HEK293 (cell line): Measurements from ENCODE around the gene LALBA.

Experiments used
- ZBTB7A ChIP-seq: fragments of 450-650 bp; formaldehyde crosslinking; IDR thresholded peaks from 2 replicates; pipeline ENCODE4 v1.5.1; 2016; ENCODE audit warnings: low read depth, missing biosample characterization, missing genetic modification characterization
- ZFP3 ChIP-seq: fragments of 450-650 bp; formaldehyde crosslinking; IDR thresholded peaks from 2 replicates; pipeline ENCODE4 v1.5.1; 2016; ENCODE audit warnings: low read depth, missing biosample characterization, missing genetic modification characterization
- ZNF19 ChIP-seq: fragments of 450-650 bp; formaldehyde crosslinking; IDR thresholded peaks from 2 replicates; pipeline ENCODE4; 2016; ENCODE audit warnings: missing biosample characterization, missing genetic modification characterization, low read depth
- ZNF2 ChIP-seq: fragments of 450-650 bp; formaldehyde crosslinking; IDR thresholded peaks from 2 replicates; pipeline ENCODE4 v1.5.1; 2016; ENCODE audit warnings: missing biosample characterization, missing genetic modification characterization
- ZNF510 ChIP-seq: fragments of 450-650 bp; formaldehyde crosslinking; IDR thresholded peaks from 2 replicates; pipeline ENCODE4 v1.5.1; 2018; ENCODE audit warnings: mild to moderate bottlenecking, missing genetic modification characterization, missing biosample characterization; ENCODE audit not compliant: insufficient replicate concordance
- TF ChIP-seq, protein P1 (sequence below): fragments of 450-650 bp; formaldehyde crosslinking; IDR thresholded peaks from 2 replicates; pipeline ENCODE4 v1.5.1; 2016; ENCODE audit warnings: missing biosample characterization, missing genetic modification characterization
- TF ChIP-seq, protein P2 (sequence below): fragments of 450-650 bp; formaldehyde crosslinking; IDR thresholded peaks from 2 replicates; pipeline ENCODE4 v1.5.1; 2016; ENCODE audit warnings: missing biosample characterization, missing genetic modification characterization
- TF ChIP-seq, protein P3 (sequence below): fragments of 450-650 bp; formaldehyde crosslinking; IDR thresholded peaks from 2 replicates; pipeline ENCODE4 v1.5.1; 2016; ENCODE audit warnings: missing biosample characterization, missing genetic modification characterization
- TF ChIP-seq, protein P4 (sequence below): IDR thresholded peaks from 2 replicates; pipeline ENCODE4 v1.6.1; 2011; ENCODE audit warnings: mild to moderate bottlenecking, low read depth, low read length, borderline replicate concordance
- TF ChIP-seq, protein P5 (sequence below): fragments of 450-650 bp; IDR thresholded peaks from 2 replicates; pipeline ENCODE4 v1.5.1; 2018; ENCODE audit warnings: missing biosample characterization, mild to moderate bottlenecking, missing genetic modification characterization

DNA sequence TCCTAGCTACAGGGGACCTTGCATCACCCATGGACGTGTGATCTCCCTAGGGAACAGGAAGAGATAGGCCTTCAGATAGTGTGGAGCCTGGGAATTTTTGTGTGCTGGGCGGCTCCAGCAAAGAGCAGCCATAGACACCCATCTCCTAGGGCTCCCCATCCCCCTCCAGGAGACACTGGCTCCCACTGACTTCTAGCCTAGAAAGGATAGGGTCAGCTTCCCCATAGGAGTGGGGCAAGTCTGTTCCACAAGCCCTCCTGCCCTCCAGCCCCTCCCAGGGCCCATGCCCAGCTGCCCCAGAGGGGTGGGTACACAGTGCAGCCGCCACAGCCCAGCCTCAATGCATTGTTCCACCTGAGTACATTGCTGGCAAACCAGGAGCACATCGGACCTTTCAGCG is 16.5 kb upstream of the LALBA start:
- TF ChIP-seq, protein P1, sequence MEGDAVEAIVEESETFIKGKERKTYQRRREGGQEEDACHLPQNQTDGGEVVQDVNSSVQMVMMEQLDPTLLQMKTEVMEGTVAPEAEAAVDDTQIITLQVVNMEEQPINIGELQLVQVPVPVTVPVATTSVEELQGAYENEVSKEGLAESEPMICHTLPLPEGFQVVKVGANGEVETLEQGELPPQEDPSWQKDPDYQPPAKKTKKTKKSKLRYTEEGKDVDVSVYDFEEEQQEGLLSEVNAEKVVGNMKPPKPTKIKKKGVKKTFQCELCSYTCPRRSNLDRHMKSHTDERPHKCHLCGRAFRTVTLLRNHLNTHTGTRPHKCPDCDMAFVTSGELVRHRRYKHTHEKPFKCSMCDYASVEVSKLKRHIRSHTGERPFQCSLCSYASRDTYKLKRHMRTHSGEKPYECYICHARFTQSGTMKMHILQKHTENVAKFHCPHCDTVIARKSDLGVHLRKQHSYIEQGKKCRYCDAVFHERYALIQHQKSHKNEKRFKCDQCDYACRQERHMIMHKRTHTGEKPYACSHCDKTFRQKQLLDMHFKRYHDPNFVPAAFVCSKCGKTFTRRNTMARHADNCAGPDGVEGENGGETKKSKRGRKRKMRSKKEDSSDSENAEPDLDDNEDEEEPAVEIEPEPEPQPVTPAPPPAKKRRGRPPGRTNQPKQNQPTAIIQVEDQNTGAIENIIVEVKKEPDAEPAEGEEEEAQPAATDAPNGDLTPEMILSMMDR (tag by site-specific recombination), result no peak
- TF ChIP-seq, protein P2, sequence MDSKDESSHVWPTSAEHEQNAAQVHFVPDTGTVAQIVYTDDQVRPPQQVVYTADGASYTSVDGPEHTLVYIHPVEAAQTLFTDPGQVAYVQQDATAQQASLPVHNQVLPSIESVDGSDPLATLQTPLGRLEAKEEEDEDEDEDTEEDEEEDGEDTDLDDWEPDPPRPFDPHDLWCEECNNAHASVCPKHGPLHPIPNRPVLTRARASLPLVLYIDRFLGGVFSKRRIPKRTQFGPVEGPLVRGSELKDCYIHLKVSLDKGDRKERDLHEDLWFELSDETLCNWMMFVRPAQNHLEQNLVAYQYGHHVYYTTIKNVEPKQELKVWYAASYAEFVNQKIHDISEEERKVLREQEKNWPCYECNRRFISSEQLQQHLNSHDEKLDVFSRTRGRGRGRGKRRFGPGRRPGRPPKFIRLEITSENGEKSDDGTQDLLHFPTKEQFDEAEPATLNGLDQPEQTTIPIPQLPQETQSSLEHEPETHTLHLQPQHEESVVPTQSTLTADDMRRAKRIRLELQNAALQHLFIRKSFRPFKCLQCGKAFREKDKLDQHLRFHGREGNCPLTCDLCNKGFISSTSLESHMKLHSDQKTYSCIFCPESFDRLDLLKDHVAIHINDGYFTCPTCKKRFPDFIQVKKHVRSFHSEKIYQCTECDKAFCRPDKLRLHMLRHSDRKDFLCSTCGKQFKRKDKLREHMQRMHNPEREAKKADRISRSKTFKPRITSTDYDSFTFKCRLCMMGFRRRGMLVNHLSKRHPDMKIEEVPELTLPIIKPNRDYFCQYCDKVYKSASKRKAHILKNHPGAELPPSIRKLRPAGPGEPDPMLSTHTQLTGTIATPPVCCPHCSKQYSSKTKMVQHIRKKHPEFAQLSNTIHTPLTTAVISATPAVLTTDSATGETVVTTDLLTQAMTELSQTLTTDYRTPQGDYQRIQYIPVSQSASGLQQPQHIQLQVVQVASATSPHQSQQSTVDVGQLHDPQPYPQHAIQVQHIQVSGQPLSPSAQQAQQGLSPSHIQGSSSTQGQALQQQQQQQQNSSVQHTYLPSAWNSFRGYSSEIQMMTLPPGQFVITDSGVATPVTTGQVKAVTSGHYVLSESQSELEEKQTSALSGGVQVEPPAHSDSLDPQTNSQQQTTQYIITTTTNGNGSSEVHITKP (tag by site-specific recombination), result no peak
- TF ChIP-seq, protein P3, sequence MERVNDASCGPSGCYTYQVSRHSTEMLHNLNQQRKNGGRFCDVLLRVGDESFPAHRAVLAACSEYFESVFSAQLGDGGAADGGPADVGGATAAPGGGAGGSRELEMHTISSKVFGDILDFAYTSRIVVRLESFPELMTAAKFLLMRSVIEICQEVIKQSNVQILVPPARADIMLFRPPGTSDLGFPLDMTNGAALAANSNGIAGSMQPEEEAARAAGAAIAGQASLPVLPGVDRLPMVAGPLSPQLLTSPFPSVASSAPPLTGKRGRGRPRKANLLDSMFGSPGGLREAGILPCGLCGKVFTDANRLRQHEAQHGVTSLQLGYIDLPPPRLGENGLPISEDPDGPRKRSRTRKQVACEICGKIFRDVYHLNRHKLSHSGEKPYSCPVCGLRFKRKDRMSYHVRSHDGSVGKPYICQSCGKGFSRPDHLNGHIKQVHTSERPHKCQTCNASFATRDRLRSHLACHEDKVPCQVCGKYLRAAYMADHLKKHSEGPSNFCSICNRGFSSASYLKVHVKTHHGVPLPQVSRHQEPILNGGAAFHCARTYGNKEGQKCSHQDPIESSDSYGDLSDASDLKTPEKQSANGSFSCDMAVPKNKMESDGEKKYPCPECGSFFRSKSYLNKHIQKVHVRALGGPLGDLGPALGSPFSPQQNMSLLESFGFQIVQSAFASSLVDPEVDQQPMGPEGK (tag by site-specific recombination), result no peak
- TF ChIP-seq ZNF510 (tag by site-specific recombination) (no peak), ZNF19 (tag by site-specific recombination) (no peak), ZBTB7A (tag by site-specific recombination) (no peak), ZFP3 (tag by site-specific recombination) (no peak), ZNF2 (no peak)
- TF ChIP-seq, protein P4, sequence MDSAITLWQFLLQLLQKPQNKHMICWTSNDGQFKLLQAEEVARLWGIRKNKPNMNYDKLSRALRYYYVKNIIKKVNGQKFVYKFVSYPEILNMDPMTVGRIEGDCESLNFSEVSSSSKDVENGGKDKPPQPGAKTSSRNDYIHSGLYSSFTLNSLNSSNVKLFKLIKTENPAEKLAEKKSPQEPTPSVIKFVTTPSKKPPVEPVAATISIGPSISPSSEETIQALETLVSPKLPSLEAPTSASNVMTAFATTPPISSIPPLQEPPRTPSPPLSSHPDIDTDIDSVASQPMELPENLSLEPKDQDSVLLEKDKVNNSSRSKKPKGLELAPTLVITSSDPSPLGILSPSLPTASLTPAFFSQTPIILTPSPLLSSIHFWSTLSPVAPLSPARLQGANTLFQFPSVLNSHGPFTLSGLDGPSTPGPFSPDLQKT, result no peak
- TF ChIP-seq, protein P5, sequence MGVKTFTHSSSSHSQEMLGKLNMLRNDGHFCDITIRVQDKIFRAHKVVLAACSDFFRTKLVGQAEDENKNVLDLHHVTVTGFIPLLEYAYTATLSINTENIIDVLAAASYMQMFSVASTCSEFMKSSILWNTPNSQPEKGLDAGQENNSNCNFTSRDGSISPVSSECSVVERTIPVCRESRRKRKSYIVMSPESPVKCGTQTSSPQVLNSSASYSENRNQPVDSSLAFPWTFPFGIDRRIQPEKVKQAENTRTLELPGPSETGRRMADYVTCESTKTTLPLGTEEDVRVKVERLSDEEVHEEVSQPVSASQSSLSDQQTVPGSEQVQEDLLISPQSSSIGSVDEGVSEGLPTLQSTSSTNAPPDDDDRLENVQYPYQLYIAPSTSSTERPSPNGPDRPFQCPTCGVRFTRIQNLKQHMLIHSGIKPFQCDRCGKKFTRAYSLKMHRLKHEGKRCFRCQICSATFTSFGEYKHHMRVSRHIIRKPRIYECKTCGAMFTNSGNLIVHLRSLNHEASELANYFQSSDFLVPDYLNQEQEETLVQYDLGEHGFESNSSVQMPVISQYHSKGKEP (tag by site-specific recombination), result no peak
